IMR-90 (cell line): Measurements from ENCODE around the gene CDKL5. TPM values are rescaled to one million over a fixed set of nuclear protein-coding genes. Genes with fewer than 3 reads are reported as not detected.

Source experiments
- ATAC-seq: fragments of 200-7000 bp; cut with Tn5 transposase; 2 replicates; pipeline ENCODE4 v1.9.1; 2020; ENCODE audit warnings: low read depth, mild to moderate bottlenecking, moderate library complexity
- BruUV-seq: library from RNA; stranded (reverse); fragments of 400-500 nt; replicated peaks from 2 replicates; lab custom pipeline; 2021; lab: Mats Ljungman, UMichigan
- CTCF ChIA-PET: fragments of 300-600 bp; formaldehyde crosslinking; extraction: SDS; loops from one replicate; lab custom pipeline; 2021; ENCODE audit warnings: antibody characterized with exemption; lab: Yijun Ruan, JAX
- POLR2A ChIA-PET: fragments of 300-600 bp; sonication (Branson Sonifier 250); formaldehyde crosslinking; loops from one replicate; lab custom pipeline; 2022; ENCODE audit warnings: antibody characterized with exemption; ENCODE audit not compliant: unreplicated experiment; lab: Charles Lee
- DNase-seq: peaks from one replicate; pipeline ENCODE4 v3.0.0; 2013
- H2AFZ ChIP-seq: replicated peaks from 2 replicates; pipeline ENCODE3; 2013; ENCODE audit warnings: low read length, mild to moderate bottlenecking; ENCODE audit not compliant: poor library complexity
- H2AK5ac ChIP-seq: 2 replicates; pipeline ENCODE4 v1.6.1; 2013; ENCODE audit warnings: low read depth, low read length, inconsistent platforms
- H2AK9ac ChIP-seq: replicated peaks from 2 replicates; pipeline ENCODE3; 2013; ENCODE audit warnings: mild to moderate bottlenecking, low read depth, low read length, moderate library complexity; ENCODE audit not compliant: poor library complexity
- H2BK120ac ChIP-seq: 2 replicates; pipeline ENCODE4 v1.6.1; 2013; ENCODE audit warnings: low read depth, low read length, inconsistent platforms
- H2BK15ac ChIP-seq: 3 replicates; pipeline ENCODE4 v1.6.1; 2013; ENCODE audit warnings: low read depth, low read length, inconsistent platforms
- H2BK20ac ChIP-seq: 2 replicates; pipeline ENCODE4 v1.6.1; 2013; ENCODE audit warnings: low read depth, mild to moderate bottlenecking, inconsistent platforms, low read length, moderate library complexity
- H2BK5ac ChIP-seq: 2 replicates; pipeline ENCODE4 v1.6.1; 2013; ENCODE audit warnings: mild to moderate bottlenecking, low read depth, low read length, inconsistent platforms; ENCODE audit not compliant: poor library complexity, severe bottlenecking
- H3K14ac ChIP-seq: replicated peaks from 2 replicates; pipeline ENCODE4 v1.6.1; 2013; ENCODE audit warnings: low read depth, low read length, inconsistent platforms
- H3K18ac ChIP-seq: 2 replicates; pipeline ENCODE4 v1.6.1; 2013; ENCODE audit warnings: low read depth, low read length, control low read depth
- H3K23ac ChIP-seq: 2 replicates; pipeline ENCODE4 v1.6.1; 2013; ENCODE audit warnings: low read depth, low read length, inconsistent platforms
- H3K27ac ChIP-seq: 2 replicates; pipeline ENCODE4 v1.5.1; 2013; ENCODE audit warnings: mild to moderate bottlenecking, control low read depth, low read length; ENCODE audit not compliant: insufficient read depth
- H3K27me3 ChIP-seq: 2 replicates; pipeline ENCODE4 v1.6.1; 2013; ENCODE audit warnings: low read length; ENCODE audit not compliant: control insufficient read depth, insufficient read depth
- H3K36me3 ChIP-seq: 2 replicates; pipeline ENCODE4 v1.6.1; 2013; ENCODE audit warnings: low read length, mixed read lengths; ENCODE audit not compliant: control insufficient read depth, insufficient read depth
- H3K4ac ChIP-seq: 2 replicates; pipeline ENCODE4 v1.6.1; 2013; ENCODE audit warnings: low read depth, low read length, inconsistent platforms
- H3K4me1 ChIP-seq: 2 replicates; pipeline ENCODE4 v1.6.1; 2013; ENCODE audit warnings: low read length, mixed read lengths; ENCODE audit not compliant: control insufficient read depth, insufficient read depth
- H3K4me2 ChIP-seq: 2 replicates; pipeline ENCODE4 v1.6.1; 2013; ENCODE audit warnings: low read depth, mild to moderate bottlenecking, control low read depth, low read length, moderate library complexity
- H3K4me3 ChIP-seq: 2 replicates; pipeline ENCODE4 v1.5.1; 2013; ENCODE audit warnings: low read depth, mild to moderate bottlenecking, control low read depth, low read length, moderate library complexity; ENCODE audit not compliant: insufficient read depth
- H3K56ac ChIP-seq: 2 replicates; pipeline ENCODE4 v1.6.1; 2013; ENCODE audit warnings: low read length, inconsistent platforms; ENCODE audit not compliant: insufficient read depth; ENCODE audit errors: extremely low read depth
- H3K79me1 ChIP-seq, 2 experiments: 2 replicates each; pipeline ENCODE4 v1.6.1; 2013; ENCODE audit warnings: low read length in 2 of 2, inconsistent platforms in 1 of 2, low read depth in 1 of 2
- H3K9ac ChIP-seq: 2 replicates; pipeline ENCODE4 v1.6.1; 2013; ENCODE audit warnings: low read depth, low read length, control low read depth
- H3K9me1 ChIP-seq: 2 replicates; pipeline ENCODE4 v1.6.1; 2013; ENCODE audit warnings: low read length, inconsistent platforms; ENCODE audit not compliant: insufficient read depth
- H3K9me3 ChIP-seq: 2 replicates; pipeline ENCODE4 v1.6.1; 2013; ENCODE audit warnings: low read length; ENCODE audit not compliant: control insufficient read depth, insufficient read depth
- H4K20me1 ChIP-seq: 2 replicates; pipeline ENCODE4 v1.6.1; 2013; ENCODE audit warnings: low read length, inconsistent platforms; ENCODE audit not compliant: insufficient read depth
- H4K5ac ChIP-seq: 2 replicates; pipeline ENCODE4 v1.6.1; 2013; ENCODE audit warnings: mild to moderate bottlenecking, low read depth, low read length, control low read depth
- H4K8ac ChIP-seq, 2 experiments: 2 replicates each; pipeline ENCODE4 v1.6.1; 2013; ENCODE audit warnings: low read depth in 2 of 2, low read length in 2 of 2, control low read depth in 1 of 2, inconsistent platforms in 1 of 2
- H4K91ac ChIP-seq: 2 replicates; pipeline ENCODE4 v1.6.1; 2013; ENCODE audit warnings: low read depth, low read length, inconsistent platforms; ENCODE audit not compliant: insufficient read depth
- BHLHE40 ChIP-seq: fragments of 150-350 bp; IDR thresholded peaks from 2 replicates; pipeline ENCODE4 v1.6.1; 2016; ENCODE audit warnings: mild to moderate bottlenecking, low read depth, low read length
- CHD1 ChIP-seq: IDR thresholded peaks from 2 replicates; pipeline ENCODE4 v1.6.1; 2012; ENCODE audit warnings: low read depth, low read length, improper control_type of control experiment
- MAFK ChIP-seq: IDR thresholded peaks from 2 replicates; pipeline ENCODE4 v1.6.1; 2012; ENCODE audit warnings: low read depth, low read length, improper control_type of control experiment
- NFE2L2 ChIP-seq: fragments of 150-350 bp; IDR thresholded peaks from 2 replicates; pipeline ENCODE4 v1.6.1; 2016; ENCODE audit warnings: low read depth, mild to moderate bottlenecking, low read length
- WGBS, 2 experiments: methylation state at CpG; one replicate each; pipeline versions ENCODE4 v1.1.5 to v1.1.7; 2013; ENCODE audit warnings: missing lambda C conversion rate in 2 of 2; ENCODE audit not compliant: insufficient read length in 1 of 2; ENCODE audit errors: extremely low coverage in 2 of 2; 5-methylcytosine and 5-hydroxymethylcytosine counted together
- dilution Hi-C: fragments of 300-500 bp; cut with HindIII; formaldehyde crosslinking; loops from one replicate; pipeline ENCODE4 v1.14.3; 2018; ENCODE audit warnings: low sequenced_read_pairs; ENCODE audit not compliant: unreplicated experiment
- in situ Hi-C: fragments of 300-500 bp; cut with MboI; formaldehyde crosslinking; loops from 3 replicates; pipeline ENCODE4 v1.14.3; 2019; ENCODE audit warnings: low sequenced_read_pairs, inconsistent platforms, mixed read lengths
- intact Hi-C: fragments of 100-400 bp; cut with micrococcal nuclease; formaldehyde crosslinking; loops from 2 replicates; pipeline ENCODE4 v1.10.0; 2022
- polyA plus RNA-seq, 3 experiments: library from polyadenylated mRNA; depleted of rRNA; stranded (reverse); fragments of >200 nt; gene quantifications; 2 replicates each; pipeline ENCODE4 v1.2.3, GENCODE V29; 2012; ENCODE audit warnings: low replicate concordance in 1 of 3
- total RNA-seq: library from RNA; depleted of rRNA; stranded (reverse); fragments of >200 nt; gene quantifications from 2 replicates; pipeline ENCODE4 v1.2.3, GENCODE V29; 2012

Gene CDKL5
- total and polyA plus RNA-seq, 2 of the 4 experiments (the other 2 are of a cell fraction) = 3.5 to 9.7 TPM

- H4K8ac ChIP-seq = no peak overlapping the region
- H3K4me2 ChIP-seq = no peak overlapping the region
- H2AK5ac ChIP-seq = no peak overlapping the region
- no peak overlapping the region for H3K4me3 ChIP-seq
- in situ Hi-C loops (no loop called here), dilution Hi-C loops (no loop called here), intact Hi-C loops (loop anchor here (10.0 kb wide), 1 partner anchor 155 kb away; the partner anchor contains the start of gene CDKL5)
- H3K9me1 ChIP-seq = no peaks in the 10 kb centered on the region; the same call in 1 of the 2 replicates
- H3K79me1 ChIP-seq = no peaks in the 10 kb centered on the region
- ATAC-seq (no peak), DNase-seq (no peak)
- no peak overlapping the region for H3K23ac ChIP-seq
- H2BK20ac ChIP-seq = no peak overlapping the region
- no peaks in the 10 kb centered on the region for H4K20me1 ChIP-seq
- no peak overlapping the region for H2BK5ac ChIP-seq
- no peaks in the 10 kb centered on the region; the same call in 1 of the 2 replicates for H3K36me3 ChIP-seq
- CTCF ChIA-PET = no interaction called here
- H3K4ac ChIP-seq = no peak overlapping the region
- no peaks in the 10 kb centered on the region for H3K4me1 ChIP-seq
- no peak overlapping the region for H2BK120ac ChIP-seq
- no peak overlapping the region for H2AK9ac ChIP-seq
- POLR2A ChIA-PET = no interaction called here
- H3K27me3 ChIP-seq = no peaks in the 10 kb centered on the region
- H2BK15ac ChIP-seq = no peak overlapping the region
- H3K14ac ChIP-seq = no peak overlapping the region
- no peak overlapping the region for H3K56ac ChIP-seq
- H4K5ac ChIP-seq = no peak overlapping the region
- no CpG with 5 or more reads among the region's 2 CpGs for WGBS, 2 experiments
- H3K9me3 ChIP-seq = no peaks in the 10 kb centered on the region
- H4K91ac ChIP-seq = no peak overlapping the region
- no peak for TF ChIP-seq BHLHE40
- TF ChIP-seq NFE2L2 = no peak
- no peak for TF ChIP-seq CHD1
- peak; percentile 89 for TF ChIP-seq MAFK
- H3K27ac ChIP-seq = no peak overlapping the region
- no TSS peak for BruUV-seq
- H3K9ac ChIP-seq = no peak overlapping the region
- H2AFZ ChIP-seq = no peak overlapping the region
- no peak overlapping the region for H3K18ac ChIP-seq
Measured at GRCh38 chrX:18579495-18579894, 154.1 kb downstream of the CDKL5 start.
